IMR-90 (cell line): ENCODE measurements around the gene ZNF407. TPM values are rescaled to one million over a fixed set of nuclear protein-coding genes. Genes with fewer than 3 reads are reported as not detected.

Experiments
- ATAC-seq: fragments of 200-7000 bp; cut with Tn5 transposase; 2 replicates; pipeline ENCODE4 v1.9.1; 2020; ENCODE audit warnings: low read depth, mild to moderate bottlenecking, moderate library complexity
- BruUV-seq: library from RNA; stranded (reverse); fragments of 400-500 nt; replicated peaks from 2 replicates; lab custom pipeline; 2021; lab: Mats Ljungman, UMichigan
- CTCF ChIA-PET: fragments of 300-600 bp; formaldehyde crosslinking; extraction: SDS; loops from one replicate; lab custom pipeline; 2021; ENCODE audit warnings: antibody characterized with exemption; lab: Yijun Ruan, JAX
- POLR2A ChIA-PET: fragments of 300-600 bp; sonication (Branson Sonifier 250); formaldehyde crosslinking; loops from one replicate; lab custom pipeline; 2022; ENCODE audit warnings: antibody characterized with exemption; ENCODE audit not compliant: unreplicated experiment; lab: Charles Lee
- DNase-seq: peaks from one replicate; pipeline ENCODE4 v3.0.0; 2013
- H2AFZ ChIP-seq: replicated peaks from 2 replicates; pipeline ENCODE3; 2013; ENCODE audit warnings: low read length, mild to moderate bottlenecking; ENCODE audit not compliant: poor library complexity
- H2AK5ac ChIP-seq: 2 replicates; pipeline ENCODE4 v1.6.1; 2013; ENCODE audit warnings: low read depth, low read length, inconsistent platforms
- H2AK9ac ChIP-seq: replicated peaks from 2 replicates; pipeline ENCODE3; 2013; ENCODE audit warnings: mild to moderate bottlenecking, low read depth, low read length, moderate library complexity; ENCODE audit not compliant: poor library complexity
- H2BK120ac ChIP-seq: 2 replicates; pipeline ENCODE4 v1.6.1; 2013; ENCODE audit warnings: low read depth, low read length, inconsistent platforms
- H2BK15ac ChIP-seq: 3 replicates; pipeline ENCODE4 v1.6.1; 2013; ENCODE audit warnings: low read depth, low read length, inconsistent platforms
- H2BK20ac ChIP-seq: 2 replicates; pipeline ENCODE4 v1.6.1; 2013; ENCODE audit warnings: low read depth, mild to moderate bottlenecking, inconsistent platforms, low read length, moderate library complexity
- H2BK5ac ChIP-seq: 2 replicates; pipeline ENCODE4 v1.6.1; 2013; ENCODE audit warnings: mild to moderate bottlenecking, low read depth, low read length, inconsistent platforms; ENCODE audit not compliant: poor library complexity, severe bottlenecking
- H3K14ac ChIP-seq: replicated peaks from 2 replicates; pipeline ENCODE4 v1.6.1; 2013; ENCODE audit warnings: low read depth, low read length, inconsistent platforms
- H3K18ac ChIP-seq: 2 replicates; pipeline ENCODE4 v1.6.1; 2013; ENCODE audit warnings: low read depth, low read length, control low read depth
- H3K23ac ChIP-seq: 2 replicates; pipeline ENCODE4 v1.6.1; 2013; ENCODE audit warnings: low read depth, low read length, inconsistent platforms
- H3K27ac ChIP-seq: 2 replicates; pipeline ENCODE4 v1.5.1; 2013; ENCODE audit warnings: mild to moderate bottlenecking, control low read depth, low read length; ENCODE audit not compliant: insufficient read depth
- H3K27me3 ChIP-seq: 2 replicates; pipeline ENCODE4 v1.6.1; 2013; ENCODE audit warnings: low read length; ENCODE audit not compliant: control insufficient read depth, insufficient read depth
- H3K36me3 ChIP-seq: 2 replicates; pipeline ENCODE4 v1.6.1; 2013; ENCODE audit warnings: low read length, mixed read lengths; ENCODE audit not compliant: control insufficient read depth, insufficient read depth
- H3K4ac ChIP-seq: 2 replicates; pipeline ENCODE4 v1.6.1; 2013; ENCODE audit warnings: low read depth, low read length, inconsistent platforms
- H3K4me1 ChIP-seq: 2 replicates; pipeline ENCODE4 v1.6.1; 2013; ENCODE audit warnings: low read length, mixed read lengths; ENCODE audit not compliant: control insufficient read depth, insufficient read depth
- H3K4me2 ChIP-seq: 2 replicates; pipeline ENCODE4 v1.6.1; 2013; ENCODE audit warnings: low read depth, mild to moderate bottlenecking, control low read depth, low read length, moderate library complexity
- H3K4me3 ChIP-seq: 2 replicates; pipeline ENCODE4 v1.5.1; 2013; ENCODE audit warnings: low read depth, mild to moderate bottlenecking, control low read depth, low read length, moderate library complexity; ENCODE audit not compliant: insufficient read depth
- H3K56ac ChIP-seq: 2 replicates; pipeline ENCODE4 v1.6.1; 2013; ENCODE audit warnings: low read length, inconsistent platforms; ENCODE audit not compliant: insufficient read depth; ENCODE audit errors: extremely low read depth
- H3K79me1 ChIP-seq, 2 experiments: 2 replicates each; pipeline ENCODE4 v1.6.1; 2013; ENCODE audit warnings: low read length in 2 of 2, inconsistent platforms in 1 of 2, low read depth in 1 of 2
- H3K9ac ChIP-seq: 2 replicates; pipeline ENCODE4 v1.6.1; 2013; ENCODE audit warnings: low read depth, low read length, control low read depth
- H3K9me1 ChIP-seq: 2 replicates; pipeline ENCODE4 v1.6.1; 2013; ENCODE audit warnings: low read length, inconsistent platforms; ENCODE audit not compliant: insufficient read depth
- H3K9me3 ChIP-seq: 2 replicates; pipeline ENCODE4 v1.6.1; 2013; ENCODE audit warnings: low read length; ENCODE audit not compliant: control insufficient read depth, insufficient read depth
- H4K20me1 ChIP-seq: 2 replicates; pipeline ENCODE4 v1.6.1; 2013; ENCODE audit warnings: low read length, inconsistent platforms; ENCODE audit not compliant: insufficient read depth
- H4K5ac ChIP-seq: 2 replicates; pipeline ENCODE4 v1.6.1; 2013; ENCODE audit warnings: mild to moderate bottlenecking, low read depth, low read length, control low read depth
- H4K8ac ChIP-seq, 2 experiments: 2 replicates each; pipeline ENCODE4 v1.6.1; 2013; ENCODE audit warnings: low read depth in 2 of 2, low read length in 2 of 2, control low read depth in 1 of 2, inconsistent platforms in 1 of 2
- H4K91ac ChIP-seq: 2 replicates; pipeline ENCODE4 v1.6.1; 2013; ENCODE audit warnings: low read depth, low read length, inconsistent platforms; ENCODE audit not compliant: insufficient read depth
- BHLHE40 ChIP-seq: fragments of 150-350 bp; IDR thresholded peaks from 2 replicates; pipeline ENCODE4 v1.6.1; 2016; ENCODE audit warnings: mild to moderate bottlenecking, low read depth, low read length
- CHD1 ChIP-seq: IDR thresholded peaks from 2 replicates; pipeline ENCODE4 v1.6.1; 2012; ENCODE audit warnings: low read depth, low read length, improper control_type of control experiment
- MAZ ChIP-seq: IDR thresholded peaks from 2 replicates; pipeline ENCODE4 v1.6.1; 2012; ENCODE audit warnings: low read depth, mild to moderate bottlenecking, low read length, improper control_type of control experiment, moderate library complexity, borderline replicate concordance
- NFE2L2 ChIP-seq: fragments of 150-350 bp; IDR thresholded peaks from 2 replicates; pipeline ENCODE4 v1.6.1; 2016; ENCODE audit warnings: low read depth, mild to moderate bottlenecking, low read length
- RCOR1 ChIP-seq: IDR thresholded peaks from 2 replicates; pipeline ENCODE4 v1.6.1; 2012; ENCODE audit warnings: mild to moderate bottlenecking, low read length, improper control_type of control experiment; ENCODE audit not compliant: insufficient replicate concordance
- RFX5 ChIP-seq: IDR thresholded peaks from 2 replicates; pipeline ENCODE4 v1.8.0; 2012; ENCODE audit warnings: low read depth, mild to moderate bottlenecking, low read length, moderate library complexity
- SMC3 ChIP-seq: fragments of 150-350 bp; IDR thresholded peaks from 2 replicates; pipeline ENCODE4 v1.6.1; 2016; ENCODE audit warnings: low read depth, mild to moderate bottlenecking, antibody characterized with exemption, low read length, moderate library complexity
- WGBS, 2 experiments: methylation state at CpG; one replicate each; pipeline versions ENCODE4 v1.1.5 to v1.1.7; 2013; ENCODE audit warnings: missing lambda C conversion rate in 2 of 2; ENCODE audit not compliant: insufficient read length in 1 of 2; ENCODE audit errors: extremely low coverage in 2 of 2; 5-methylcytosine and 5-hydroxymethylcytosine counted together
- dilution Hi-C: fragments of 300-500 bp; cut with HindIII; formaldehyde crosslinking; loops from one replicate; pipeline ENCODE4 v1.14.3; 2018; ENCODE audit warnings: low sequenced_read_pairs; ENCODE audit not compliant: unreplicated experiment
- in situ Hi-C: fragments of 300-500 bp; cut with MboI; formaldehyde crosslinking; loops from 3 replicates; pipeline ENCODE4 v1.14.3; 2019; ENCODE audit warnings: low sequenced_read_pairs, inconsistent platforms, mixed read lengths
- intact Hi-C: fragments of 100-400 bp; cut with micrococcal nuclease; formaldehyde crosslinking; loops from 2 replicates; pipeline ENCODE4 v1.10.0; 2022
- polyA plus RNA-seq, 3 experiments: library from polyadenylated mRNA; depleted of rRNA; stranded (reverse); fragments of >200 nt; gene quantifications; 2 replicates each; pipeline ENCODE4 v1.2.3, GENCODE V29; 2012; ENCODE audit warnings: low replicate concordance in 1 of 3
- total RNA-seq: library from RNA; depleted of rRNA; stranded (reverse); fragments of >200 nt; gene quantifications from 2 replicates; pipeline ENCODE4 v1.2.3, GENCODE V29; 2012
- TF ChIP-seq, protein P1 (sequence below): conservative IDR thresholded peaks from 2 replicates; pipeline ENCODE4 v1.5.1; 2012; ENCODE audit warnings: mild to moderate bottlenecking, low read depth, low read length, improper control_type of control experiment

ZNF407 gene
- total and polyA plus RNA-seq, 2 of the 4 experiments (the other 2 are of a cell fraction), result 3.1 to 20.1 TPM

DNA sequence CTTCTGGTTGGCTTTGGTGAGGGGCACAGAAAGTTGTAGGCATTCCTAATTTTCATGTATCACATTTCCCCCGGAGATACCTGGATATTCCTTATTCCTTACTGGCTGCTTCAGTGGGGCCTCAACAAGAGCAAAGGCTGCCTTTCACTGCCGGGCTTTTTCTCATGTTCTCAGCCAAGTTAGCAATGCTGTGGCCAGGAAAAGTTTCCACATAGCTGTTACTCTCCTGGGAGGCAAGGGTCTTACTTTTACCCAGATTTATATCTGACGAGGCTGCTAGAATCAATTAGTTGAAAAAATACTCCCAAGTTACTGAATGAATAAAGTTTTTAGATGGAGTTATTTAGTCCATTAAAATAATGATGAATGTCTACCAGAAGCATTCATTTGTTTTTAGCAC lies 230.5 kb downstream of the ZNF407 start:
- no peaks in the 10 kb centered on the region for H3K27me3 ChIP-seq
- H3K4me1 ChIP-seq, result no peaks in the 10 kb centered on the region
- no peaks in the 10 kb centered on the region for H3K9me3 ChIP-seq
- no peak for TF ChIP-seq SMC3
- no peak for TF ChIP-seq CHD1
- TF ChIP-seq MAZ, result no peak
- no peak for TF ChIP-seq RCOR1
- TF ChIP-seq, protein P1, sequence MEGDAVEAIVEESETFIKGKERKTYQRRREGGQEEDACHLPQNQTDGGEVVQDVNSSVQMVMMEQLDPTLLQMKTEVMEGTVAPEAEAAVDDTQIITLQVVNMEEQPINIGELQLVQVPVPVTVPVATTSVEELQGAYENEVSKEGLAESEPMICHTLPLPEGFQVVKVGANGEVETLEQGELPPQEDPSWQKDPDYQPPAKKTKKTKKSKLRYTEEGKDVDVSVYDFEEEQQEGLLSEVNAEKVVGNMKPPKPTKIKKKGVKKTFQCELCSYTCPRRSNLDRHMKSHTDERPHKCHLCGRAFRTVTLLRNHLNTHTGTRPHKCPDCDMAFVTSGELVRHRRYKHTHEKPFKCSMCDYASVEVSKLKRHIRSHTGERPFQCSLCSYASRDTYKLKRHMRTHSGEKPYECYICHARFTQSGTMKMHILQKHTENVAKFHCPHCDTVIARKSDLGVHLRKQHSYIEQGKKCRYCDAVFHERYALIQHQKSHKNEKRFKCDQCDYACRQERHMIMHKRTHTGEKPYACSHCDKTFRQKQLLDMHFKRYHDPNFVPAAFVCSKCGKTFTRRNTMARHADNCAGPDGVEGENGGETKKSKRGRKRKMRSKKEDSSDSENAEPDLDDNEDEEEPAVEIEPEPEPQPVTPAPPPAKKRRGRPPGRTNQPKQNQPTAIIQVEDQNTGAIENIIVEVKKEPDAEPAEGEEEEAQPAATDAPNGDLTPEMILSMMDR, result no peak
- TF ChIP-seq RFX5, result no peak
- no peak for TF ChIP-seq NFE2L2
- no peak for TF ChIP-seq BHLHE40
- no peaks in the 10 kb centered on the region for H3K36me3 ChIP-seq
- H2BK120ac ChIP-seq, result no peak overlapping the region
- no peak overlapping the region for H3K18ac ChIP-seq
- intact Hi-C loops, result no loop called here
- ATAC-seq (no peak), DNase-seq (no peak)
- 80% methylated on average over 1 of the region's 3 CpGs; no CpG with 5 or more reads in 1 of the 2 experiments for WGBS, 2 experiments
- no peak overlapping the region for H3K56ac ChIP-seq
- H3K4ac ChIP-seq, result no peak overlapping the region
- no peaks in the 10 kb centered on the region for H3K9me1 ChIP-seq
- no peak overlapping the region for H3K27ac ChIP-seq
- H3K14ac ChIP-seq, result no peak overlapping the region
- no peak overlapping the region for H3K4me2 ChIP-seq
- no peak overlapping the region for H4K5ac ChIP-seq
- BruUV-seq, result no TSS peak
- ChIA-PET POLR2A (no interaction called here), CTCF (no interaction called here)
- no peak overlapping the region for H4K91ac ChIP-seq
- no peak overlapping the region for H2BK20ac ChIP-seq
- no peak overlapping the region for H2BK15ac ChIP-seq
- H3K4me3 ChIP-seq, result no peak overlapping the region
- H2BK5ac ChIP-seq, result no peak overlapping the region
- H3K23ac ChIP-seq, result no peak overlapping the region
- dilution Hi-C loops, result no loop called here
- no peak overlapping the region for H2AK9ac ChIP-seq
- in situ Hi-C loops, result no loop called here
- H2AFZ ChIP-seq, result no peak overlapping the region
- H4K20me1 ChIP-seq, result no peaks in the 10 kb centered on the region
- H3K9ac ChIP-seq, result no peak overlapping the region
- no peak overlapping the region for H2AK5ac ChIP-seq
- H4K8ac ChIP-seq, result no peak overlapping the region
- peaks cover 2 to 5% of the 10 kb centered on the region in 2 experiments; a peak in 2 of 4 replicates for H3K79me1 ChIP-seq
